ENCODE results near the gene PTPRE.

DNA sequence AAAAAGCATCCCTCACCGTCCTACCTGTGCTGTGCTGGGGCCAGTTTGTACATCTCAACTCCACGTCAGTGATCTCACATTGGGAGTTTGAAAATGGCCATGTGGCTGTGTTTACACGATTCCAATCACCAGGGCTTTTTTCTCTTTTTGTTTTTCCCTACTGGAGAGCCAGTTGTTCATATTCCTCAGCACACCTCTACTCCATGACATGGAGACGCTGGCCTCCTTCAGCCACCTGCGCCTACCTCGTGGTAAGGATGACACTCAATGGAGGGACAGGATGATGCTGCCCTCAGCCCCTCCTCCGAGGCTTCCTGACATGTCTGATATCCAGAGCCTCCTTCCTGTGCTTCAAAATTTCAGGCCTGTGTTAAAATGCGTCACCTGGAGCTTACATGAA, 24.5 kb upstream of the PTPRE start:
- TF ChIP-seq GATA2 (IDR thresholded peaks at IDR 0.05; ENCODE audit: low read depth, low read length) (no peak), GATA3 (IDR thresholded peaks at IDR 0.05; ENCODE audit: low read depth, low read length) (no peak)

Data from SH-SY5Y (cell line).